DMS 273 (cell line): ENCODE measurements around the gene WASF2.

Experiments
- DNase-seq: peaks from one replicate; lab custom pipeline; 2025; ENCODE audit not compliant: unreplicated experiment; lab: John Stamatoyannopoulos, UW

Gene WASF2

DNA sequence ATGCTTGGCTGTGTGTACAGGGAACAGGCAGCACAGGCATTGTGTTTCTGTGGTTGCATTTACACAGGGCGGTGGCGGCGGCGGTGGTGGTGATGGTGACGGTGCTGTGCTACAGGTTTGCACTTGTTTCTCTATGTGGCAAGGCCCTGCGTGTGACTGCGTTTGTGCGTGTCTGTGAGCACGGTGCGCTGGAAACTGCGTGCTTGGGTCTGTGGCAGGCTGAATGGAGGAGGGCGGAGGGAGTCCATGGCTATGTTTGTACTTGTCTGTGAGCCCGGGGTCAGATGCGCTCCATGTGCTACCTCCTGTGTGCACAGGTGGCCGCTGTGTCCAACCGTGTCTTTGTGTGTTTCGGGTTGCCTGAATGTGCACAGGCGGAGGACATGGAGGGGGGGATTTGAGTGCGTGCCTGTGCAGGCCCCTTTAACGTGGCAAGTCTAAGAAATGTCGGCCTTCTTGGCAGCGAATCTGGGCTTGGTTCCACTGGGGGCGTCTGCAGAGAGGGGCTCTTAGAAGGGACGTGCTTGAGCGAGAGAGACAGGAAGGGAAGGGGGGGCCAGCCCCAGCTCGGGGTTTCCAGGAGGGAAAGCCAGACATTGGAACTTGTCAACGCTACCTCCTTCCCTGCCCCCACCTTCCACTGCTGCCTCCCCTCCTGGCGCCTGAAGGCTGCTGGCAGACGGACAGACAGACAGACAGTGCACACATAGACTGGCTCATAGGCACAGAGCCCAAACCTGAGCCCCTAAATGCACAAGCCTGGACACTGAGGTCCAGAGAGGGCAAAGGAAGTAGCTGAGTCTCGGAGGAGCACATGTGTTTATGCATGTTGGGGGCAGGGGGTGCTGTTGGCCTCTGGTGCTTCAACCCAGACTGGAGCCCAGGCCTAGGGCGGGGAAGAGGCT is 32.7 kb upstream of the WASF2 start:
- peak; percentile 94 for DNase-seq

DNA sequence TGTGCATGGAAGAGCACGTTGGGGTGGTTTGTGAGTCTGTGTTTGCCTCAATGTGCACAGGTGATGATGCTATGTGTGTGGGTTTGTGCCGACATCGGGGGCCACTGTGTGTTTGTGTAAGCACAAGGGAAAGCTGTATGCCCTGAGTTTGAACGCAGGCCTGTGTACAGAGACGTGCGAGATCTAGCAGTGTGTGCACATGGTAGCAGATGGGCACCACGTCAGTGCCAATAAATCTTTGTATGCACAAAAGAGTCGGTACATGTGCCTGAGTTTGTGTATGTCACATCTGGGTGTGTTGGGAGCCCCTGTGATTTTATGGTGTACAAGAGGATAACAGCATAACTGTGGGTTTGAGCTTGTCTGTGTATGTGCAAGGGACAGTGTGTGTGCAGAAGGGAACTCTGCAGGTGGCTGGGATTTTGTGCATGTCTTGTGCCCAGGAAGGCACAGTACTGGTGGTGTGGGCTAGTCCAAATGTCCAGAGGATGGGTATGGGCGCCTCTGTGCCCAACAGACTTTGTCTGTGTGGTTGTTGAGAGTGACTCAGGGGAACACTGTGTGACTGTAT is 32.0 kb upstream of the WASF2 start:
- DNase-seq, result peak; percentile 85

DNA sequence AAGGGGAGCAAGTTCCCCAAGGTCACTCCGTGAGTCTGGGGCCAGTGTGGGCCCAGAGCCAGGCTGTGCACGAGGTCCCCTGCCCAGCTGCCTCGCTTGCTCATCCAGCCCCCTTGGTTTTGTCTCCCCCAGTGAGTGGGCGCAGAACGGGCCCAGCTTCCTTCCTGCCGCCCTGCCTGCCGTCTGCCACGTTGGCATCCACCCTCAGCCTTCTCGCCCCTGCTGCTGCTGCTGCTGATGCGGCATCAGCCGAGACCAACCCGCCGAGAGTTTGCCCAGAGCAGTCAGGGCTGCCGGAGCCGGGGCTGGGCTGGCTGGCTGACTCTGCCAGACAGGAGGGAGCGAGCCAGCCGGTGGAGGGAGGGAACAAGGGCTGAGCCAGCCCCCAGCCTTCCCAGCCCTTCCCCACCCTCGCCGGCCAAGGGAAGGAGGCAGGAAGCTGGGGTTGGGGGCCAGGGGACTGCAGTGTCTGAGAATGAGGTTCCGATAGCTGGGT is 31.4 kb upstream of the WASF2 start:
- DNase-seq, result peak; percentile 94

DNA sequence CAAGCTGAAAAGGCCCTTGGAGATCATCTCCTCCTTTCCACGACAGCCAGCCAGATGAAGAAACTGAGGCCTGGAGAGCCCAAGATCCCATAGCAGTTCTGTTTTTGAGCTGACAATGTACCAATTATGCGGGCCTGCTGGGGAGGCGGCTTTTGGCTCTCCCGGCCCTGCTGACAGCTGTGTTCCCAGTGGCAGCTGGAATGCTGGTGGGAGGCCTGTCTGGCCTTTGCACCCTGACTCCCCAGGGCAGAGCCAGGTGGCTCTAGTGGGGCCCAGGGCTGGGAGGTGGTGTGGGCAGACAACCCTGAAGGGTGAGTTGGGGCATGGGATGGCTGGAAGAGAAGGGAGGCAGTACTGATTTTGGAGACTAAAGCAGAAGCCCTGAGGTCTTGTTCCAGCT is 30.7 kb upstream of the WASF2 start:
- peak; percentile 93 for DNase-seq

DNA sequence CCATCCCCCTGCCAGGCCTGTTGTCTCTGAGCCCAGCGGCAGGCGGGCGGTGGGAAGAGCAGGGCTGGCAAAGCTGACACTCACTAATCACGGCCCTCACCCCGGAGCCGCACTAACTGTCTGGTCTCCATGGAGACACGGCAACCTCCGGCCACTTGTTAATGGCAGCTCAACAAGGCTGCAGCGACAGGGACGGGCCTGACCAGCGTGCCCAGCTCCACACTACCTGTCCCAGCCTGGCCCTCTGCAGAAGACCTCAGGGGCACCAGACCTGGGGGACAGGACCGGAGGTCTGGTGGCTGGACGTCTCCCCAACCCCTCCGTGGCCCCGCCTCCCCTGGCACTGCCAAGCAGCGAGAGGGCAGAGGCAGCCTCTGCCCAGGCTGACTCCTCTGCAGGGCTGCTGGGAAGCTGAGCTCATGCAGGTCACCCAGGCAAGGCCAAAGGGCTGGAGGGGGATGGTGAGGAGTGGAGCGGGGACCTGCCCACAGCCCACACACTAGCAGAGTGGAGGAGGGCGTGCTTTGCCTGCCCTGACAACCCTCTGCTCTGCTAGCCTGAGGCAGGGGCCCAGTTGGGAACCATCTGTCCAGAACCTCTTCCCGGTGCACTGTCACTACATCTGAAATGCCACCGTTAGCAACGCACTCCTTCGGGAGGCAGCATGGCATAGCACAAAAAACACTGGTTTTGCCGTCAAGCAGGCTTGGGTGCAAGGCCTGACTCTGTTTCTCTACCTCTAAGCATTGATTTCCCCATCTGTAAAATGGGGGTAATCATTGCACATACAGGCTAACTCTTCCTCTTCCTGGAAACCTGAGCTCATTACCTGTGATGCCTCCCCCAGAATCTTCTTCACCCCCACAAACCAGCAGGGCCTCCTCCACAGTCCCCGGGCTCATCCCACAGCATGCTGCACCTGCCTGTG is 29.6 kb upstream of the WASF2 start:
- peak; percentile 84 for DNase-seq

DNA sequence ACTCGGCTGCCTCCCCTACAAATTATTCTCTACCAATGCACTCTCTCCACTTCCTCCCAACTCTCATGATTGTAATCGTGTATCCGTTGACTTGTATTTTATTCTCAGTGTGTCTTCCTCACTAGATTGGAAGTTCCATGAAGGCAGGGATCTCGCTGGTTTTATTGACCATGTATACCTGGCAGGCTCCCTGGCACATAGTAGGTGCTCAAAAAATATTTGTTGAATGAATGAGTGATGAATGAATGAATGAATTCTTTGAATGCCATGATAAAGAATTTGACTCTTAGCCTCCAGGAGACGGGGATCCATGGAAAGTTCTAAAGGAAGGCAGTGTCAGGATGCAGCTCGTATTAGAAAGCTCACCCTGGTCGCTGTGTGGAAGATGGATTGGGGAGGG is 28.8 kb upstream of the WASF2 start:
- DNase-seq, result no peak

DNA sequence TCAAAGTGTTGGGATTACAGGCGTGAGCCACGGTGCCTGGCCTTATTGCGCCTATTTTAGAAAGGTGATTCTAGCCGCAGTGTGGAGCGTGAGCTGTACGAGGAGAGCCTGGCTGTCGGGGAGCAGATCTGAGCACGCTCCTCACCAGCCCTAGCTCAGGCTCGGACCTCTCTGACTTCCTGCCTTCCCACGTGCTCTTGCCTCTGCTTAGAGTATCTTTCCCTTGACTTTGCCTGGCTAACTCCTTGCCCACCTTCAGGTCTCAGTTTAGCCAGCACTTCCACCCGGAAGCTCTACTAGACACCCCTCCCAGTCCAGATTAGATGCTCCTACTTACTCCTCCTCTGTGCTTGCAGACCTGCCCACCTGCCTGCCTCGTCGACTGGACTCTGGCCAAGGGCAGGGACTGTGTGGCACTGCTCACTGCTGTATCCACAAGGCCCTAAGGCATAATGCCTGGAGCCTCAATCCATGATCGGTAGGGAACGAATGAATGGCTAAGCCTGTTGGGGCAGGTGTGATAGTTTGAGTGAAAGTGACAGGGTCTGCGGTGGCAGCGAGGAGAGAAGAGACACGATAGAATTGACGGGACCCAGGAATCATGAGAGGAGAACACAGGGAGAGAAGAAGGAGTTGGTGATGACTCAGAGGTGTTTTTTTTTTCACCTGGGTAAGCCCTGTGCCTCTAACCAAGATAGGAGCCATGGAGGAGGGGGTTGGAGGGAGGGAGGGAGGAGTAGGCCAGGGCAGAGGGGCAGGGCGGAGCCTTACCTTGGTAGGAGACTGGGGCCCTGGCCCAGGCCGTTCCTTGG is 28.1 kb upstream of the WASF2 start:
- DNase-seq, result no peak

DNA sequence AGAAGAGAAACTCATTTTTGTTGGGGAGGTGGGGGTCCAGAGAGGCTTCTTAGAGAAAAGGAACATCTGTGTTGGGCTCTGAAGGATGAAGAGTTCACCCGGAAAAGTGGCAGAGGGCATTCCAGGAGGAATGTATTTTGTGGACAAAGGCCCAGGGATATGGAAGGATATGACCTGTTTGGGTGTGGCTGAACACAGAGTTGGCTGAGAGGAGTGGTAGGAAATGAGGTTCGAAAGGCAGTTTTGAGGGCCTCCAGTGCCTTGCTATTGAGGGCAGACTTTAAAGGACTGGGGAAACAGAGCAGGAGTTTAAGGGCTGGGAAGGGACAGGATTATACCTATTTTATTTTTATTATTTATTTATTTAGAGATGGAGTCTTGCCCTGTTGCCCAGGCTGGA is 27.3 kb upstream of the WASF2 start:
- DNase-seq, result no peak

DNA sequence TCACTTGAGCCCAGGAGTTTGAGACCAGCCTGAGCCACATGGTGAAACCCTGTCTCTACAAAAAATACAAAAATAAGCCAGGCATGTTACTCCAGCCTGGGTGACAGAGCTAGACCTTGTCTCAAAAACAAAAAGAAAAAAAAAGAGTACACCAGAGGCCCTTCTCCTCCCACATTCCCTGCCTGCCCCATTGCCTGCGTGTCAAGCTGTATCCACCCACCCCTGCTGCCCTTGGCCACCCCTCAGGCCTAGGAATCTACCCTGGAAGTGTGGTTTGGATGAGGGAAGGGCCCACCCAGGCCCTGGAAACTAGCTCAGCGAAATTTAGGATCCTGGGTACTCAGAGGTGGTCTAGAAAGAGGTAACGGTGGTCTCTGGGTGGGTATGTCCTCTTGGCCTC is 25.7 kb upstream of the WASF2 start:
- DNase-seq, result no peak

DNA sequence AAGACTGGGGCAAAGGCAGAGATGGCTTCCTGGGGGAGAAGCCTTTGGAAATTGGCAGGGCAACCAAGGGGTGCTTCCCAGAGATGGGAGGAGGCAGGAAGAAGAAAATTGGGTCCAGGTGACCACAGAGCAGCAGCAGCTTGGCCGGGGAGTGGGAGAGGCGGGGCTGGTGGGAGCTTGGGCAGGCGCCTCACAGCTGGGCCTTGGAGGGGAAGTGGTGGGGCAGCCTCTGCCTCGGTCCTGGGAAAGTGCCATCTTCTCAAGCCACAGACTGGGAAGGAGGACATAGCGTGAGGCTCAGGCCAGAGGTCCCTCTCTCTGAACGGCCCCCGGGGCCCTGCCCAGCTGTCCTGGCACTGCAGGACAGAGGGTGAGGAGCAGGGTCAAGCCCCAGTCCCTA is 24.0 kb upstream of the WASF2 start:
- DNase-seq, result no peak

DNA sequence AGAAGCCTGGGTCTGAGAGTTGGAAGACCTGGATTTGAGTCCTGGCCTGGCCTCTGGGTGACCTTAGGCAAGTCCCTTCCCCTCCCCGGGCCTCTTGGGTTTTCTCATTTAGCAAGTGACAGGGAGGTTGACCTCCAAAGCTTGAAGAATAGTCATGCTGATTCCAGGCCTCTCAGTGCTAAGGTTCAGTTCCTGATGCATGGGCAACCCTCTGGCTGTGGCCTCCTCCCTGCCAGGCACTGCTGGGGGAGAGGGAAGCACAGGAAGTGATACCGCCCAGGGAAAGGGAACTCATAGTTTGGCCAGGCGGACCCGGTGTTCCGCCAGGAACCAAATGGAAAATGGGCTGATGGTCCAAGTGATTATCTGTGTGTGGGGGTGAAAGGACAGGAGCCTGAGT is 23.6 kb upstream of the WASF2 start:
- no peak for DNase-seq

DNA sequence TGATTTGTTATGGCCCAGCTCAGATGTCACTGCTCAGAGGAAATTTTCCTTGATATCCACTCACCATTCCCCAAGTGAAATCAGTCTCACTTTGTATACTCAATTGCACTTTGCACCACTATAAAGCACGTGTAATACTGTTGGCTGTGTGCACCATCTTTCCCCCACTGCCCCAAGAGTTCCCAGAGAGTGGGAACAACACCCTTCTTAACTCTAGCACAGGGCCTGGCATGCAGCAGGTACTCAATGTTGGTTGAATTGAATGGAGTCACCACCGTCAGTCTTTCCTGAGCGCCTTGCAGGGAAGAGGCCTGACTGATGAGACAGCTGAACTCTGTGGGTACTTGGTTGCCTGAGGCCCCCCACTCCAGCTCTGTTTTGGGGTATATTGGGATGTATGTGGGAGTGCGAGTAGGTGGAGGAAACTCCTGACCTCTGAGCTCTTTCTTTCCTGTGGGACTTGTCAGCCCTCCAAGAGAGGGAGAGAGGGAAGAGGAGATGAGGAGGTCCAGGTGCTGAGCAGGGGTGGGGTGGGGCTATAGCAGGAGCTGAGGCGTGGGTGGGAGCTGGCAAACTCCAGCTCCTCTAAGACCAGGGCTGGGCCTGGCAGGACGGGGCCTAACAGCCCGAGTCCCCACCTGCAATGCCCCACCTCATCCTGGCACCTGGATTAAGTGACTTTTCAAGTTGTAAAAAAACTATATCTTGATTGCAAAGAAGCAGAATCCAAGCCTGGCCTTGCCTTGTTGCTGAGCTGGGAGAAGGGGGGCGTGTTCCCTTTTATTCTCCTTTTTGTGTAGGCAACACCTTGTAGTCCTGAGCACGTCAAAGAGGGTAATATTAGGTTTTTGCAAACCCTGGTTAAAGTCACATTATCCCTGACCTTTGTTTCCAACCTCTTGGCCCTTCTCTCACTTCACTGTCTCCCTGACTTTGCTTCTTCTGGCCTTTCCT is 19.4 kb upstream of the WASF2 start:
- peak; percentile 59 for DNase-seq

DNA sequence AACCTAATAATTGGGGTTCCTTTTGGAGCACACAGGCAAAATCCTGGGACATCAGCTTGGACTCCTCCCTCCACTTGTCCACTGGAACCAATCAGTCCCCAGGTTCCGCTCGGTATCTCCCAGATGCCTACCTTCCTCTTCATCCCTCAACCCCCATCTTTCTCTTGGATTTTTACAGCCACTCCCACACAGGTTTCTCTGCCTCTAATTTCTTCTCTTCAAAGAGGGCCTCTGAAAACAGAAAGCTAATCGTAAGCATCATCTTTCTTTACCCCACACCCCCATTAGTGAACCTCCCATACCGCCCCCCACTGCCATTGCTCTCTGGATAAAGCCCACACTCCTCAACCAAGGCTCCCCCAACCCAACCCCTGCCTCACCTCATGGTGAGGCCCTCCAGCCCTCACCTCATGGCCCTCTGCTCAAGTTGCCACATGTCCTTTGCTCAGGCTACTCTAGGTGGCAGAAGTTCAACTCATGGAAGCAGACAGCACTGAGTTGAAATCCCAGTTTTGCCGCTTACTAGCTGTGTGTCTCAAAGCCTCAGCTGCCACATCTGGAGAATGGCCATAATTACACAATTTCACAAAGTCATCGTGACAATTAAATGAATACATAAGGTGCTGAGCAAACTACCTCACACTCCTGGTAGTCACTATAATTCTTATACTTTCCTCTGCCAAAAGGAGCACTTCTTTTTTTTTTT is 18.1 kb upstream of the WASF2 start:
- peak; percentile 72 for DNase-seq

DNA sequence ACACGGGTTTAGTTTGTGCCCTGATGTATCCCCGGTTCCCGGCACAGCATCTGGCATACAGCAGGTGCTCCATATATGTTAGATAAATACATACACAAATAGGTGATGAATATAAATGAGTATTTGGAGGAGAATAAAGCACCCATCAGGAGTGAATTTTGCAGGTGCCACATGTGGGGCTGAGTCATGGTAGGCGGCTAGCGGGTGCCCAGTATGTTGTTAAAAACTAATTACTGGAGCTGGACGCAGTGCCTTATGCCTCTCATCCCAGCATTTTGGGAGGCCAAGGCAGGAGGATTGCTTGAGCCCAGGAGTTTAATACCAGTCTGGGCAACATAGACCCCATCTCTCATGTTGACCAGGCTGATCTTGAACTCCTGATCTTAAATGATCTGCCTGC is 16.7 kb upstream of the WASF2 start:
- peak; percentile 60 for DNase-seq

DNA sequence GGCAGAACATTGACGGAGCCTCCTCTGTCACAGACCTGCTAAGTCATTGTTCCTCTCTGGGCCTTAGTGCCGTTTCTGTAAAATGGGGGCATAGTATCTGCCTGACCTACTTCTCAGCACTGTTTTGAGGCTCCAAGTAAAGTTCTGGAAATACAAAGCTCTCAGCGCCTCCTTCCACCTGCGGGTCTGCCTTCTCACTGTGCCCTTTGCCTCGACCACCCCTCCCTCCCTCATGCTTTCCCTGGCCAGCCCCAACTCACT is 15.4 kb upstream of the WASF2 start:
- DNase-seq, result no peak

DNA sequence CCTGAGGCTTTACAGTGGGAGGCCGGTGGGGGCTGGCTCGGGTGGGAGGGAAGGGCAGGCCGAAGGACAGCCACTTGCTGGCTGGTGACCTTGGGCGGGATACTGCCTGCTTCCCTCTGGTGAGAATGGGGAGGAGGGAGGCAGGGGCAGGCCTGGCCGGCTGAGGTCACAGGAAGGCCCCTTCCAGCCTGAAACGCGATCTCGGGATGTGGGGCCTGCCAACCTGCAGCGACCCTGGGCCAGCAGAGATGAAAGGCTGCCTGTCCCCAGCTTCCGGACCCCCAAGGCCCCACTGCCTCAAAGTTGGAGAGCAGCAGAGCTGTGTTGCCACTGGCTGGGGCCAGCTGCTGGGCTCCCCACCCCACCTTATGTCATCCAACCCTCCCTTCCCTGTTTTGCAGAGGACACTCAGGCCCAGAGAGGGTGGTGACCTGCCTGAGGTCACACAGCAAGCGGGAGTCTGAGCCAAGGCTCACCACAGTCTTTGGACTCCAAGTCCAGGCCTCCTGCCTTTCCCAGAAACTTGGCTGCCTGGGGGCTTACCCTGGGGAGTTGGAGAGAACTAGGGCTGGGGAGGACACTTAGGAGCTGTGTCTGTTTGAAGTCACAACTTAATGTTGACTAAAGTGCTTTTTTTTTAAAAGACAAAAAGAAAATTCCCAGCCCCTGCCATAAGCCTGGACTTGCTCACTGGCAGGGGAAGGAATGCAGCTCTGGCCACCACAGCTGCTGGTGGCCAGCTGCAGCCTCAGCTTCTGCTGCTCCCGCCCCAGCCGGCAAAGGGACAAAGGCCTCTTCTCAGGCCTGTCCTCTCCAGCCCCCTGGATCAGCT is 14.8 kb upstream of the WASF2 start:
- DNase-seq, result peak; percentile 78

DNA sequence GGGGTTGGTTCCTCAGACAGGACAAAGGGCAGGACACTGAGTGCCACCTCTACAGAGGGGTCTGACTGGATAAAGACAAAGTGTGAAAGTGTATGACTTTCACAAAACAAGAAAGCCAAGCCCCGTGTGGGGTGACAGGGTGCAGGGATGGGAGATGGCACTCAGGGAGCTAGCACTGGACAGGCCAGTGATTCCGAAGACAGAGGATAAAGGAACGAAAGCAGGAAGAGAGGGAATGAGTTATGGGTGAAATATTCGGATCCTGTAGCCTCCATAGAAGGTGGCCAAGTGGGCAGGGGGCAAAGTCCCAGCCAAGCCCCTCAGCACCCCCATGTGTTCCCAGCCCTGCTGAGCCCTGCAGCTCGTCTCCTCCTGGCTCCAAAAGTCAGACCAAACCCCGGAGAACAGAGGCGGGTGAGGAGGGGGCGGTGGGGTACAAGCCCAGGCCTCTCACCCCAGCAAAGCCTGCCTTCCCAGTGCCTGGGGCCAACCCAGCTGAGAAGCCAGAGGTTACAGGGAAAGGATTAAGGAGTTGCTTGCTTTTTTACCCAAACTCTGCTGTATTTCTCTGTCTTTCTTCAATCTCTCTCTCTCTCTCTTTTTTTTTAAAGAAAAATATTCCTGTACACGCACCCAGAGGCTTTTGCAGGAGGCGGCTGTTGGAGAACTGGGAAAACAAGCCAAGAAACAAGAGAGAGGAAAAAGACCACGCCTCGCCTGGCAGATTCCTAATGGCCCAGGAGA is 14.0 kb upstream of the WASF2 start:
- DNase-seq, result no peak

DNA sequence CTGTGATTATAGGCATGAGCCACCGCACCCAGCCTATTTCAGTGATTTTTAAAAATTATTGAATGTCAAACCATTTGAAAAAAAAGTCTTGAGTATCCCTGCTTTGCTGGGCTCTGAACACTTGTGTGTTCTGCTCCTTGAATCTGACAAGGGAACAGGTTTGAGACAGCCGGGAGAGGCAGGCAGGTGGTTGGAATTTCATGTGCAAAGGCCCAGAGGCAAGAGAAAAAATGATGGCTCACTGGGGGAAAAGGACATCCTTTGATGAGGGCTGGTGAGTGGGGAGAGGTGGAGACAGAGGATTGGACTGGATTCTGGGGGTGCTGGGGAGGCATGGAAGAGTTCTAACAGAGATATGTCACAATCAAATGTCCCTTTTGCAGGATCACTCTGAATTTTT is 13.1 kb upstream of the WASF2 start:
- DNase-seq, result no peak
